ENCODE measurements around the gene OTOA.

OTOA gene

GRCh38 chr16:21654466-21654865, 9.3 kb upstream of the OTOA start (continued):
- TF ChIP-seq ZNF76 (tag by site-specific recombination; IDR thresholded peaks at IDR 0.05; ENCODE audit: borderline replicate concordance, low read depth) (no peak), GLIS1 (tag by site-specific recombination; IDR thresholded peaks at IDR 0.05) (no peak), ZBTB1 (tag by site-specific recombination; IDR thresholded peaks at IDR 0.05) (no peak), TCF7L2 (IDR thresholded peaks at IDR 0.05; ENCODE audit: borderline replicate concordance, low read depth, low read length) (no peak), HOXC10 (CRISPR knock-in tag; IDR thresholded peaks at IDR 0.05) (no peak)
- TF ChIP-seq, protein P1, sequence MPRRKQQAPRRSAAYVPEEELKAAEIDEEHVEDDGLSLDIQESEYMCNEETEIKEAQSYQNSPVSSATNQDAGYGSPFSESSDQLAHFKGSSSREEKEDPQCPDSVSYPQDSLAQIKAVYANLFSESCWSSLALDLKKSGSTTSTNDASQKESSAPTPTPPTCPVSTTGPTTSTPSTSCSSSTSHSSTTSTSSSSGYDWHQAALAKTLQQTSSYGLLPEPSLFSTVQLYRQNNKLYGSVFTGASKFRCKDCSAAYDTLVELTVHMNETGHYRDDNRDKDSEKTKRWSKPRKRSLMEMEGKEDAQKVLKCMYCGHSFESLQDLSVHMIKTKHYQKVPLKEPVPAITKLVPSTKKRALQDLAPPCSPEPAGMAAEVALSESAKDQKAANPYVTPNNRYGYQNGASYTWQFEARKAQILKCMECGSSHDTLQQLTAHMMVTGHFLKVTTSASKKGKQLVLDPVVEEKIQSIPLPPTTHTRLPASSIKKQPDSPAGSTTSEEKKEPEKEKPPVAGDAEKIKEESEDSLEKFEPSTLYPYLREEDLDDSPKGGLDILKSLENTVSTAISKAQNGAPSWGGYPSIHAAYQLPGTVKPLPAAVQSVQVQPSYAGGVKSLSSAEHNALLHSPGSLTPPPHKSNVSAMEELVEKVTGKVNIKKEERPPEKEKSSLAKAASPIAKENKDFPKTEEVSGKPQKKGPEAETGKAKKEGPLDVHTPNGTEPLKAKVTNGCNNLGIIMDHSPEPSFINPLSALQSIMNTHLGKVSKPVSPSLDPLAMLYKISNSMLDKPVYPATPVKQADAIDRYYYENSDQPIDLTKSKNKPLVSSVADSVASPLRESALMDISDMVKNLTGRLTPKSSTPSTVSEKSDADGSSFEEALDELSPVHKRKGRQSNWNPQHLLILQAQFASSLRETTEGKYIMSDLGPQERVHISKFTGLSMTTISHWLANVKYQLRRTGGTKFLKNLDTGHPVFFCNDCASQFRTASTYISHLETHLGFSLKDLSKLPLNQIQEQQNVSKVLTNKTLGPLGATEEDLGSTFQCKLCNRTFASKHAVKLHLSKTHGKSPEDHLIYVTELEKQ (tag by site-specific recombination; IDR thresholded peaks at IDR 0.05; ENCODE audit: borderline replicate concordance) = no peak

DNA sequence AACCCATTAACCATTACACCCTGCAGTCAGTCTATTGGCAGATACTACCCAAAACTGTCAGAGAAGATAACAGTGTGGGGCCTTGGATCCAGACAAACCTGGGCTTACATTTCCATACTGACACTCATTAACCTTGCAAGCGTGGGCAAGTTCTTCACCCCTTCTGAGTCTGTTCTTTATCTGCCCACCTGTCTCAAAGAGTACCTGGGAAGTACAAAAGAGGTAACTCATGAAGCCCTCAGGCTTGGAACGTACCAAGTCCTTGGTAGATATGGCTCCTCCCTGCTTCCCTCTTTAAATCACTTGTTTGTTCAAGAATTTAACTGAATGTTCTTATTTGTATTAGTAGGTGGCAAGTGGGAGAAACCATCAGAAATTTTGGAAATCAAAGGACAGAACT, 8.9 kb upstream of the OTOA start:
- TF ChIP-seq, protein P2, sequence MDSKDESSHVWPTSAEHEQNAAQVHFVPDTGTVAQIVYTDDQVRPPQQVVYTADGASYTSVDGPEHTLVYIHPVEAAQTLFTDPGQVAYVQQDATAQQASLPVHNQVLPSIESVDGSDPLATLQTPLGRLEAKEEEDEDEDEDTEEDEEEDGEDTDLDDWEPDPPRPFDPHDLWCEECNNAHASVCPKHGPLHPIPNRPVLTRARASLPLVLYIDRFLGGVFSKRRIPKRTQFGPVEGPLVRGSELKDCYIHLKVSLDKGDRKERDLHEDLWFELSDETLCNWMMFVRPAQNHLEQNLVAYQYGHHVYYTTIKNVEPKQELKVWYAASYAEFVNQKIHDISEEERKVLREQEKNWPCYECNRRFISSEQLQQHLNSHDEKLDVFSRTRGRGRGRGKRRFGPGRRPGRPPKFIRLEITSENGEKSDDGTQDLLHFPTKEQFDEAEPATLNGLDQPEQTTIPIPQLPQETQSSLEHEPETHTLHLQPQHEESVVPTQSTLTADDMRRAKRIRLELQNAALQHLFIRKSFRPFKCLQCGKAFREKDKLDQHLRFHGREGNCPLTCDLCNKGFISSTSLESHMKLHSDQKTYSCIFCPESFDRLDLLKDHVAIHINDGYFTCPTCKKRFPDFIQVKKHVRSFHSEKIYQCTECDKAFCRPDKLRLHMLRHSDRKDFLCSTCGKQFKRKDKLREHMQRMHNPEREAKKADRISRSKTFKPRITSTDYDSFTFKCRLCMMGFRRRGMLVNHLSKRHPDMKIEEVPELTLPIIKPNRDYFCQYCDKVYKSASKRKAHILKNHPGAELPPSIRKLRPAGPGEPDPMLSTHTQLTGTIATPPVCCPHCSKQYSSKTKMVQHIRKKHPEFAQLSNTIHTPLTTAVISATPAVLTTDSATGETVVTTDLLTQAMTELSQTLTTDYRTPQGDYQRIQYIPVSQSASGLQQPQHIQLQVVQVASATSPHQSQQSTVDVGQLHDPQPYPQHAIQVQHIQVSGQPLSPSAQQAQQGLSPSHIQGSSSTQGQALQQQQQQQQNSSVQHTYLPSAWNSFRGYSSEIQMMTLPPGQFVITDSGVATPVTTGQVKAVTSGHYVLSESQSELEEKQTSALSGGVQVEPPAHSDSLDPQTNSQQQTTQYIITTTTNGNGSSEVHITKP (tag by site-specific recombination; IDR thresholded peaks at IDR 0.05) = peak; percentile 25; the same call in 1 of the 2 replicates
- no peak for TF ChIP-seq ZNF37A (tag by site-specific recombination; IDR thresholded peaks at IDR 0.05)
- ChIA-PET POLR2A (no interaction called here), CTCF (no interaction called here)
- Histone ChIP-seq H3K27ac (ENCODE audit: extremely low read depth, low read depth, low read length) (no peak overlapping the region), H3K9me3 (ENCODE audit: control insufficient read depth, insufficient read depth, low read depth, low read length) (no peaks in the 10 kb centered on the region), H3K4me3 (ENCODE audit: low read depth, low read length) (no peak overlapping the region), H3K36me3 (ENCODE audit: control insufficient read depth in 2 of 2, insufficient read depth in 1 of 2, low read length in 2 of 2) (peaks cover 0 to 16% of the 10 kb centered on the region in 2 experiments; a peak in 2 of 3 replicates), H3K4me1 (ENCODE audit: control insufficient read depth, insufficient read depth, low read length) (no peaks in the 10 kb centered on the region)

DNA sequence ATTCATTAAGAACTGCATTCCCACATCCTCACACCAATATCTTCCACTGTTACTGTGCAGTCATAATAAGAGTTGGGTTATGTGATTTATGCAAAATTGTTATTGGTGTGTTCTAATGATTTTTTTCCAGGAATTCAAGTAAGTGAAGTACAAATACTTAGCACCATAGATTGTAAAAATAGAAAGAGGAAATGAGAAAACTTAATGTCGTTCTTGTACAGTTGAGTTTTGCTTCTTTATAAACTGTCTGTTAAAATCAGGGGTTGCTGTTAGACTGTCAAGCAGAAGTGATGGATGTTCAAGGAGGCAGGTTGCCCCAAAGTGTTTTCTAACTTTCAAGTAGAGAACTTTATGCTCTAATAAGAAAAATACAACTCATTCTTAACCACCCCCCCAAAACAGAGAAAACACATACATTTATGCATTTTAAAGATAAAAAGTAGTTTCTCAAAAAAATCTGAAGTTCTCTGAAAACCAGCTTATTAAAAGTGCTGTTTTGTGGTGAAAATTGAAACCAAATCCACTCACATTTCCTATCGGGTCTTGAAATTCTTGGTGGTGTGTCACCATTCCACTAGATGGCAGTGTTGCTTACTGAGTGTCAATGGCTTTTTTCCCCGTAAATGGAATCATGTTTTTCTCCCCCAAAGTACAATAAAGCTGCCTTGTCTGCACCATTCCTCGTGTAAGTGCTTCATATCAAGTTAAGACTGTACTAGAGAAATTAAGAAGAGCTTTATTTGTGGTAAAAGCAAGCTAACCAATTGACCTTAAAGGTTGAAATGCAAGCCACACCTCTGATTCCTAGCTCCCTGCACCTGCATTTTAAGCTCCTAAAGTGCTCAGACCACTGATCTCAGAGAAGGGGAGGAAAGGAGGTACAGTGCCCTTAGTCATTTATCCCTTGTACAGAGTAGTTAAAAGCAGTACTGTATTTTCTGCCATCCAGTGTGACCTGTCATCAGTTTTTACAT, 6.7 kb upstream of the OTOA start:
- H3K36me3 ChIP-seq (ENCODE audit: control insufficient read depth in 2 of 2, insufficient read depth in 1 of 2, low read length in 2 of 2) = peaks cover 0 to 16% of the 10 kb centered on the region in 2 experiments; a peak in 2 of 3 replicates
- ChIA-PET CTCF (interaction anchor here (0.6 to 2.5 kb wide), 47 partner anchors 9 to 1826 kb away, joined by 3 to 43 read pairs (median 4); no protein-coding TSS in a partner anchor), POLR2A (no interaction called here)
- H3K4me3 ChIP-seq (ENCODE audit: low read depth, low read length) = no peak overlapping the region
- TF ChIP-seq ZNF473 (tag by site-specific recombination; IDR thresholded peaks at IDR 0.05) (no peak), ZNF654 (tag by site-specific recombination; IDR thresholded peaks at IDR 0.05; ENCODE audit: low read depth) (peak; percentile 85), ZNF660 (tag by site-specific recombination; IDR thresholded peaks at IDR 0.05) (peak; percentile 68; the same call in 1 of the 2 replicates), PRDM6 (tag by site-specific recombination; IDR thresholded peaks at IDR 0.05) (peak; percentile 37; the same call in 1 of the 2 replicates), PRDM1 (tag by site-specific recombination; IDR thresholded peaks at IDR 0.05) (0 out of 2 replicates have a peak, but pooled peaks have one; percentile 32), ZNF792 (tag by site-specific recombination; IDR thresholded peaks at IDR 0.05) (no peak)
- H3K27ac ChIP-seq (ENCODE audit: extremely low read depth, low read depth, low read length) = no peak overlapping the region
- H3K9me3 ChIP-seq (ENCODE audit: control insufficient read depth, insufficient read depth, low read depth, low read length) = no peaks in the 10 kb centered on the region
- no peaks in the 10 kb centered on the region for H3K4me1 ChIP-seq (ENCODE audit: control insufficient read depth, insufficient read depth, low read length)
